ENCODE results near the gene TBC1D8. TPM values are rescaled to one million over a fixed set of nuclear protein-coding genes. Genes with fewer than 3 reads are reported as not detected.
A peak's percentile ranks its signal among the peaks of the same experiment; 100 is the strongest.

TBC1D8 gene
- total and polyA plus RNA-seq, 2 of the 13 experiments (the other 11 are each of a cell fraction or from before 2014, with no cell fraction given), result 45.1 to 95.4 TPM

GRCh38 chr2:101150306-101151145, 656 bp downstream of the TBC1D8 start (continued):
- TF ChIP-seq, protein P1, sequence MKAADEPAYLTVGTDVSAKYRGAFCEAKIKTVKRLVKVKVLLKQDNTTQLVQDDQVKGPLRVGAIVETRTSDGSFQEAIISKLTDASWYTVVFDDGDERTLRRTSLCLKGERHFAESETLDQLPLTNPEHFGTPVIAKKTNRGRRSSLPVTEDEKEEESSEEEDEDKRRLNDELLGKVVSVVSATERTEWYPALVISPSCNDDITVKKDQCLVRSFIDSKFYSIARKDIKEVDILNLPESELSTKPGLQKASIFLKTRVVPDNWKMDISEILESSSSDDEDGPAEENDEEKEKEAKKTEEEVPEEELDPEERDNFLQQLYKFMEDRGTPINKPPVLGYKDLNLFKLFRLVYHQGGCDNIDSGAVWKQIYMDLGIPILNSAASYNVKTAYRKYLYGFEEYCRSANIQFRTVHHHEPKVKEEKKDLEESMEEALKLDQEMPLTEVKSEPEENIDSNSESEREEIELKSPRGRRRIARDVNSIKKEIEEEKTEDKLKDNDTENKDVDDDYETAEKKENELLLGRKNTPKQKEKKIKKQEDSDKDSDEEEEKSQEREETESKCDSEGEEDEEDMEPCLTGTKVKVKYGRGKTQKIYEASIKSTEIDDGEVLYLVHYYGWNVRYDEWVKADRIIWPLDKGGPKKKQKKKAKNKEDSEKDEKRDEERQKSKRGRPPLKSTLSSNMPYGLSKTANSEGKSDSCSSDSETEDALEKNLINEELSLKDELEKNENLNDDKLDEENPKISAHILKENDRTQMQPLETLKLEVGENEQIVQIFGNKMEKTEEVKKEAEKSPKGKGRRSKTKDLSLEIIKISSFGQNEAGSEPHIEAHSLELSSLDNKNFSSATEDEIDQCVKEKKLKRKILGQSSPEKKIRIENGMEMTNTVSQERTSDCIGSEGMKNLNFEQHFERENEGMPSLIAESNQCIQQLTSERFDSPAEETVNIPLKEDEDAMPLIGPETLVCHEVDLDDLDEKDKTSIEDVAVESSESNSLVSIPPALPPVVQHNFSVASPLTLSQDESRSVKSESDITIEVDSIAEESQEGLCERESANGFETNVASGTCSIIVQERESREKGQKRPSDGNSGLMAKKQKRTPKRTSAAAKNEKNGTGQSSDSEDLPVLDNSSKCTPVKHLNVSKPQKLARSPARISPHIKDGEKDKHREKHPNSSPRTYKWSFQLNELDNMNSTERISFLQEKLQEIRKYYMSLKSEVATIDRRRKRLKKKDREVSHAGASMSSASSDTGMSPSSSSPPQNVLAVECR (CRISPR knock-in tag; IDR thresholded peaks at IDR 0.05; ENCODE audit: borderline replicate concordance), result peak; percentile 70; the same call in 1 of the 2 replicates
- peak; percentile 33; the same call in 1 of the 2 replicates for TF ChIP-seq TFAP4 (IDR thresholded peaks at IDR 0.05; ENCODE audit: borderline replicate concordance, low read depth)
- TF ChIP-seq MXD4 (CRISPR knock-in tag; IDR thresholded peaks at IDR 0.05), result no peak
- TF ChIP-seq ZSCAN29 (CRISPR knock-in tag; conservative IDR thresholded peaks at IDR 0.05), result no peak
- TF ChIP-seq, protein P2, sequence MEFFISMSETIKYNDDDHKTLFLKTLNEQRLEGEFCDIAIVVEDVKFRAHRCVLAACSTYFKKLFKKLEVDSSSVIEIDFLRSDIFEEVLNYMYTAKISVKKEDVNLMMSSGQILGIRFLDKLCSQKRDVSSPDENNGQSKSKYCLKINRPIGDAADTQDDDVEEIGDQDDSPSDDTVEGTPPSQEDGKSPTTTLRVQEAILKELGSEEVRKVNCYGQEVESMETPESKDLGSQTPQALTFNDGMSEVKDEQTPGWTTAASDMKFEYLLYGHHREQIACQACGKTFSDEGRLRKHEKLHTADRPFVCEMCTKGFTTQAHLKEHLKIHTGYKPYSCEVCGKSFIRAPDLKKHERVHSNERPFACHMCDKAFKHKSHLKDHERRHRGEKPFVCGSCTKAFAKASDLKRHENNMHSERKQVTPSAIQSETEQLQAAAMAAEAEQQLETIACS (CRISPR knock-in tag; IDR thresholded peaks at IDR 0.05), result peak; percentile 69
- TF ChIP-seq, protein P3, sequence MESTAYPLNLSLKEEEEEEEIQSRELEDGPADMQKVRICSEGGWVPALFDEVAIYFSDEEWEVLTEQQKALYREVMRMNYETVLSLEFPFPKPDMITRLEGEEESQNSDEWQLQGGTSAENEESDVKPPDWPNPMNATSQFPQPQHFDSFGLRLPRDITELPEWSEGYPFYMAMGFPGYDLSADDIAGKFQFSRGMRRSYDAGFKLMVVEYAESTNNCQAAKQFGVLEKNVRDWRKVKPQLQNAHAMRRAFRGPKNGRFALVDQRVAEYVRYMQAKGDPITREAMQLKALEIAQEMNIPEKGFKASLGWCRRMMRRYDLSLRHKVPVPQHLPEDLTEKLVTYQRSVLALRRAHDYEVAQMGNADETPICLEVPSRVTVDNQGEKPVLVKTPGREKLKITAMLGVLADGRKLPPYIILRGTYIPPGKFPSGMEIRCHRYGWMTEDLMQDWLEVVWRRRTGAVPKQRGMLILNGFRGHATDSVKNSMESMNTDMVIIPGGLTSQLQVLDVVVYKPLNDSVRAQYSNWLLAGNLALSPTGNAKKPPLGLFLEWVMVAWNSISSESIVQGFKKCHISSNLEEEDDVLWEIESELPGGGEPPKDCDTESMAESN (CRISPR knock-in tag; conservative IDR thresholded peaks at IDR 0.05), result peak; percentile 38; the same call in 1 of the 2 replicates
- 0 out of 2 replicates have a peak, but pooled peaks have one; percentile 69 for TF ChIP-seq HDAC6 (IDR thresholded peaks at IDR 0.05; ENCODE audit: low read depth, low read length)
- TF ChIP-seq FOXM1 (CRISPR knock-in tag; IDR thresholded peaks at IDR 0.05), result no peak
- no peak for TF ChIP-seq ZNF550 (CRISPR knock-in tag; IDR thresholded peaks at IDR 0.05; ENCODE audit: borderline replicate concordance)
- no peak for TF ChIP-seq ATRX (CRISPR knock-in tag; IDR thresholded peaks at IDR 0.05; ENCODE audit: borderline replicate concordance)
- TF ChIP-seq ZNF546 (CRISPR knock-in tag; conservative IDR thresholded peaks at IDR 0.05), result peak; percentile 52; the same call in 1 of the 2 replicates
- TF ChIP-seq NFKB2 (CRISPR knock-in tag; IDR thresholded peaks at IDR 0.05; ENCODE audit: borderline replicate concordance), result peak; percentile 81; the same call in 1 of the 2 replicates
- peak; percentile 68; the same call in 1 of the 2 replicates for TF ChIP-seq ZBTB7B (CRISPR knock-in tag; IDR thresholded peaks at IDR 0.05)
- TF ChIP-seq MAF1 (CRISPR knock-in tag; IDR thresholded peaks at IDR 0.05; ENCODE audit: borderline replicate concordance), result 0 out of 2 replicates have a peak, but pooled peaks have one; percentile 36
- peak; percentile 10; the same call in 1 of the 2 replicates for TF ChIP-seq ZSCAN31 (CRISPR knock-in tag; IDR thresholded peaks at IDR 0.05; ENCODE audit: low read depth)
- 0 out of 2 replicates have a peak, but pooled peaks have one; percentile 54 for TF ChIP-seq ARNTL (CRISPR knock-in tag; IDR thresholded peaks at IDR 0.05)

Measured in HepG2 (cell line).